Measurements from ENCODE around the gene SLC8A3. TPM values are rescaled to one million over a fixed set of nuclear protein-coding genes. Genes with fewer than 3 reads are reported as not detected.

Gene SLC8A3
- total RNA-seq, 4 donors from 2014 or later, result 0.49 to 1.5 (median 0.92) TPM

DNA sequence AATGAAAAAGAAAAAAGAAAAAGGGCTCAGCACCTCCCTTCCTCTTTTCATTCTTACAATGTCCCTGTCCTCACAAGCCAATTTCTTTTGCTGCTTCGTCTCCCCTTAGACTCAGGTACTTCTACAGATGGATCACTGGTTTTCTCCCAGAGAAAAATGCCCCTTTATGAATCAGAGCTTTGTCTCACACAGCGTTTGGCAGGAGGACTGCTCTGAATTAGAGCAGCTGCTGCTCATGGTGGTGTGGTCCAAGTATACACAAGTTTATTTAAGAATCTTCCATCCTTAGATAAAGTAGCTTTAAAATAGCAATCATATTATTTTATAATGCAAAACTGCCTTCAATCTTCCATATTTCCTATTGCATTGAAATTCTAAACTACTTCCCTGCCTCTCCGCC lies 80.3 kb downstream of the SLC8A3 start:
- Histone ChIP-seq H3K36me3 (no peaks in the 10 kb centered on the region), H3K9me3 (no peaks in the 10 kb centered on the region), H3K27me3 (peaks cover 4% of the 10 kb centered on the region), H3K4me3 (no peak overlapping the region), H3K4me1 (no peaks in the 10 kb centered on the region), H3K27ac (no peak overlapping the region)
- WGBS, 2 donors (ENCODE audit: low coverage in 1 of 2), result 39 to 47% methylated on average over 3 of the region's 3 CpGs
- no peak for TF ChIP-seq POLR2A (IDR thresholded peaks at IDR 0.05)
- no peak for TF ChIP-seq POLR2AphosphoS5 (IDR thresholded peaks at IDR 0.05)
- no peak for TF ChIP-seq EP300 (IDR thresholded peaks at IDR 0.05)
- no peak for ATAC-seq

DNA sequence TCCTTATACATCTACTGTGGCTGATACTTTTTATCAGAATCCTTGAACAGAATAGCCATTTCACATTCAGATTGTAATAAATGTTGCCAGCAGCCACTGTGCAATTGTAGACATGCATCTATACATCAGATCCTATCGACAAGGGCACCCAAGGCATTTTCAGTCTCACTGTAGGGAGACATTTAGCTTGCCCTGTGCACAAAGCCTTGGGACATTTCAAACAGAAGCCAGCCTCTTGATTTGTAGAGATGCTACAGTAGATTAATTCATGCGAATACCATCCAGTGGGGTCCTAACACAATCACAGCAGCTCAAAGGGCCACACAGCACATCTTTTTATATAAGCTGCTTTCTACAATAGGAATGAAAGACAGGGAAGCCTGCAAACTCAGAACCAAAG lies 81.4 kb downstream of the SLC8A3 start:
- no peaks in the 10 kb centered on the region for H3K36me3 ChIP-seq
- H3K4me1 ChIP-seq, result no peaks in the 10 kb centered on the region
- no peak overlapping the region for H3K4me3 ChIP-seq
- no peak overlapping the region for H3K27ac ChIP-seq
- 73 to 83% methylated on average over 1 to 2 of the region's 2 CpGs for WGBS, 2 donors (ENCODE audit: low coverage in 1 of 2)
- no peak for ATAC-seq
- TF ChIP-seq POLR2AphosphoS5 (IDR thresholded peaks at IDR 0.05) (no peak), EP300 (IDR thresholded peaks at IDR 0.05) (no peak), POLR2A (IDR thresholded peaks at IDR 0.05) (no peak)
- TF ChIP-seq, protein P1, sequence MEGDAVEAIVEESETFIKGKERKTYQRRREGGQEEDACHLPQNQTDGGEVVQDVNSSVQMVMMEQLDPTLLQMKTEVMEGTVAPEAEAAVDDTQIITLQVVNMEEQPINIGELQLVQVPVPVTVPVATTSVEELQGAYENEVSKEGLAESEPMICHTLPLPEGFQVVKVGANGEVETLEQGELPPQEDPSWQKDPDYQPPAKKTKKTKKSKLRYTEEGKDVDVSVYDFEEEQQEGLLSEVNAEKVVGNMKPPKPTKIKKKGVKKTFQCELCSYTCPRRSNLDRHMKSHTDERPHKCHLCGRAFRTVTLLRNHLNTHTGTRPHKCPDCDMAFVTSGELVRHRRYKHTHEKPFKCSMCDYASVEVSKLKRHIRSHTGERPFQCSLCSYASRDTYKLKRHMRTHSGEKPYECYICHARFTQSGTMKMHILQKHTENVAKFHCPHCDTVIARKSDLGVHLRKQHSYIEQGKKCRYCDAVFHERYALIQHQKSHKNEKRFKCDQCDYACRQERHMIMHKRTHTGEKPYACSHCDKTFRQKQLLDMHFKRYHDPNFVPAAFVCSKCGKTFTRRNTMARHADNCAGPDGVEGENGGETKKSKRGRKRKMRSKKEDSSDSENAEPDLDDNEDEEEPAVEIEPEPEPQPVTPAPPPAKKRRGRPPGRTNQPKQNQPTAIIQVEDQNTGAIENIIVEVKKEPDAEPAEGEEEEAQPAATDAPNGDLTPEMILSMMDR (IDR thresholded peaks at IDR 0.05), result no peak
- H3K27me3 ChIP-seq, result peaks cover 13% of the 10 kb centered on the region
- no peaks in the 10 kb centered on the region for H3K9me3 ChIP-seq

DNA sequence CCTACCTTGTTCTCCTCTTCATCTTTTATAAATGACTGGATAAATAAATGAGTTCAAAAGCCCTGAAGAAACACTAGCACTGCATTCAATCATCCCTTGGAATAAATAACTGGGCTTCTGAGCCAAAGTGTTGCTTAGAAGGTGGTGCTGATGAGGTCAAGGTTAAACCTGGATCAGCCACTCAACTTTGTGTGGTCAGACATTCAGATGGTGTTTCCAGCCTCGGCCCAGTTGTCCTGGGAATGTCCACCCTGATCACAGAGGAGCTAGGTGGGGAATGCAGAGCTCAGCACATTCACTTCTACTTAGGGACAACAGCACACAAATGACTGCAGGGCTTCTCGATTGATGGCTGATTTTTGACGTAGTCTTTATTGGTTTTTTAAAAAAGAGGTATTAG lies 88.7 kb downstream of the SLC8A3 start:
- Histone ChIP-seq H3K4me1 (peaks cover 0 to 24% (median 4%) of the 10 kb centered on the region in 3 donors), H3K27me3 (peaks cover 19% of the 10 kb centered on the region), H3K36me3 (no peaks in the 10 kb centered on the region), H3K4me3 (no peak overlapping the region), H3K9me3 (no peaks in the 10 kb centered on the region), H3K27ac (no peak overlapping the region)
- no peak for ATAC-seq
- no peak for TF ChIP-seq POLR2AphosphoS5 (IDR thresholded peaks at IDR 0.05)
- WGBS, 2 donors (ENCODE audit: low coverage in 1 of 2), result 65% methylated on average over 3 of the region's 3 CpGs; no CpG with 5 or more reads in 1 of the 2 donors

DNA sequence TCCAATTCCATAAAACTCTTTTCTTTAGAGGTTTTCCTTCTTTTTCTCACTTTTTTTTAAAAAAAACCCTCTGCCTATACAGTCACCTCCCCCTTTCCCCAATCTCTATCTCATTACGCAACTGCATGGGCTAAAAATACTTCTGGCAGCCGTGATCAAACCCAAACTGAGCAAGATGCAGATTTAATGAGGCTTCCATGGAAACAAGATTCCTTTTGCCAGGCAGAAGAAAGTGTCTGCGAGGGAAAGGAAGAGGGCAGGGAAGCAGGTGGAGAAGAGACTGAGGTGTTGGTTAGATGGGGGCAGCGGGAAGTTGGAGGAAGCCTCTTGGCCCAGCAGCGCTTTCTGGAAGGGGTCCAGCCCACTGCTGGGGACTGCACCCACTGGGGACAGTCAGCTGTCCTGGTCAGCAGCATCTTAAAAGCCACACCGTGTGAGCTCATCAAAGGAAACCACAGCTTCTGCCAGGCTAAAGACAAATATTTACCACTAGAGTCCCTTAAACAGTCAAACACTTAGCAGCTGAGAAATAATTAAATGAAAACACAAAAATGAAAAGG lies 90.4 kb downstream of the SLC8A3 start:
- no peaks in the 10 kb centered on the region for H3K9me3 ChIP-seq
- H3K27me3 ChIP-seq, result peaks cover 34% of the 10 kb centered on the region
- no peak for TF ChIP-seq POLR2A (IDR thresholded peaks at IDR 0.05)
- TF ChIP-seq POLR2AphosphoS5 (IDR thresholded peaks at IDR 0.05), result peak; percentile 15
- no peak for ATAC-seq
- H3K4me1 ChIP-seq, result peaks cover 0 to 24% (median 4%) of the 10 kb centered on the region in 3 donors
- WGBS, 2 donors (ENCODE audit: low coverage in 1 of 2), result 0 to 6% methylated on average over 1 to 6 of the region's 6 CpGs
- H3K4me3 ChIP-seq, result no peak overlapping the region
- H3K36me3 ChIP-seq, result no peaks in the 10 kb centered on the region
- no peak overlapping the region for H3K27ac ChIP-seq

DNA sequence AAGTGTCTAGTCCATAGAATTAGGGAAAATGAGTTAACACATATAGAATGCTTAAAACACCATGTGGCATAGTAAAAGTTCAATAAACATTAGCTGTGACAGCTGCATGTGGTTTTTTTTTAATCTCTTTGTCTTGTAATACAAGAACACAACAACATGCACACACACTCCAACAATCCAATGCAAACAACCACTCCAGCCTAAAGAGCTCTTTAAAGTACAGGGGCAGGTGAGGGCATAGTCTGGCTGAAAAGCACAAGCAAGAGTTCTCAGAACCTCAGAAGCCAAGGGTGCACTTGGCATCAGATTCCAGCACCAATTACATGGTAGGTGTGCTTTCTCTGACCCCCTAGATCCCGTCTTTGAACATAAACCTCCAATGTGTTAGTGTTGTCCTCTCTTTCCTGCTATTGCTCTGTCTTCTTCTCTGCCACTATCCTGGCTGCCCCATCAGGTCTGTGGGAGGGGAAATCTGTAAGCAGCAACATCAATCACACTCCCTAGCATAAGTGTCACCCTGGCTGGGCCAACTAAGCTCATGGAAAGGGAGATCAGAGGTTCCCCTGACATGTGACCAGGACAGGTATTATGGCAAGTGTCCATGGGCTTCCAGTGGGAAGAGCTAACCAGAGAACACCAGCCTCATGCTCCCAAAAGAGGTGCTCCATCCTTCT lies 91.0 kb downstream of the SLC8A3 start:
- WGBS, 2 donors (ENCODE audit: low coverage in 1 of 2), result 33 to 56% methylated on average over 1 of the region's 1 CpG
- H3K36me3 ChIP-seq, result no peaks in the 10 kb centered on the region
- peaks cover 33% of the 10 kb centered on the region for H3K27me3 ChIP-seq
- no peak overlapping the region for H3K4me3 ChIP-seq
- no peak for TF ChIP-seq EP300 (IDR thresholded peaks at IDR 0.05)
- TF ChIP-seq POLR2AphosphoS5 (IDR thresholded peaks at IDR 0.05), result no peak
- TF ChIP-seq POLR2A (IDR thresholded peaks at IDR 0.05), result no peak
- TF ChIP-seq, protein P1 (IDR thresholded peaks at IDR 0.05), result no peak
- peaks cover 0 to 24% (median 4%) of the 10 kb centered on the region in 3 donors for H3K4me1 ChIP-seq
- H3K9me3 ChIP-seq, result no peaks in the 10 kb centered on the region
- ATAC-seq, result no peak
- H3K27ac ChIP-seq, result no peak overlapping the region

DNA sequence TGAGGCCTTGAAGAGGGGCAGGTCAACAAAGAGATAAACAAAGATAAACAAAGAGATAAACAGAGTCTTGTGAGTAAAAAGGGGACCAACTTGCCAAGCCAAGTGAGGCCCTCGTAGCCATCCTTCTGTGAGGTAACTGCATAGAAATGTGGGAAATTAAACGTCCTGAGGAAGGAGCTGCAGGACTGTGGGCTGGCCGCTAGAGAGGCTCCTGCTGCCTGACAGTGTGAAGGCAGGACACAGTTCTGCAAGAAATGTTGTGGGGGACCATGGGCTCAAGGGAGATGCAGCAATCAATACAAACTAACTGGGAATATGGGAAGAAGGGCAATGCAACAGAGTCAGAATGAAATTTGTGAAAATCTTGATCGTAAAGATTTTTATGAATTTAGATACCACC lies 91.9 kb downstream of the SLC8A3 start:
- peaks cover 36% of the 10 kb centered on the region for H3K27me3 ChIP-seq
- no peak overlapping the region for H3K27ac ChIP-seq
- H3K4me3 ChIP-seq, result no peak overlapping the region
- peaks cover 0 to 24% (median 4%) of the 10 kb centered on the region in 3 donors for H3K4me1 ChIP-seq
- TF ChIP-seq, protein P1 (IDR thresholded peaks at IDR 0.05), result peak in 1 of 4 experiments; percentile 24
- no peak for TF ChIP-seq EP300 (IDR thresholded peaks at IDR 0.05)
- ATAC-seq, result no peak
- H3K36me3 ChIP-seq, result no peaks in the 10 kb centered on the region
- no peaks in the 10 kb centered on the region for H3K9me3 ChIP-seq
- 16 to 22% methylated on average over 4 of the region's 4 CpGs for WGBS, 2 donors (ENCODE audit: low coverage in 1 of 2)

Measured in gastroesophageal sphincter (tissue), 4 donors.